H1 (cell line): ENCODE data around the gene COL4A3. TPM values are rescaled to one million over a fixed set of nuclear protein-coding genes. Genes with fewer than 3 reads are reported as not detected.

ENCODE experiments used
- CTCF ChIA-PET: fragments of 300-600 bp; sonication (Branson Sonifier 250); formaldehyde crosslinking; loops from one replicate; lab custom pipeline; 2021; ENCODE audit not compliant: partially characterized antibody; lab: Charles Lee
- POLR2A ChIA-PET: fragments of 300-600 bp; sonication (Branson Sonifier 250); formaldehyde crosslinking; loops from one replicate; lab custom pipeline; 2021; ENCODE audit warnings: inconsistent platforms; ENCODE audit not compliant: partially characterized antibody; lab: Charles Lee
- DNase-seq, 2 experiments: peaks; one replicate each; pipeline versions ENCODE4 v3.0.0 to v3.0.0-alpha.2; 2010 to 2022; ENCODE audit warnings: low spot score in 2 of 2, low read depth in 1 of 2, mixed read lengths in 1 of 2
- FAIRE-seq: peaks from 2 replicates; lab custom pipeline; 2011; peaks lifted over from hg19 to GRCh38; lab: Jason Lieb, UNC
- H2AFZ ChIP-seq: 2 replicates; pipeline ENCODE4 v1.8.1; 2012; ENCODE audit warnings: low read length, inconsistent platforms
- H2AK5ac ChIP-seq: 2 replicates; pipeline ENCODE4 v1.6.1; 2013; ENCODE audit warnings: low read depth, low read length
- H2BK120ac ChIP-seq: replicated peaks from 2 replicates; pipeline ENCODE3; 2013; ENCODE audit warnings: low read depth, low read length, inconsistent platforms
- H2BK12ac ChIP-seq: 2 replicates; pipeline ENCODE4 v1.6.1; 2013; ENCODE audit warnings: low read depth, low read length
- H2BK15ac ChIP-seq: 2 replicates; pipeline ENCODE4 v1.6.1; 2013; ENCODE audit warnings: low read length
- H2BK20ac ChIP-seq: 2 replicates; pipeline ENCODE4 v1.6.1; 2013; ENCODE audit warnings: low read length
- H2BK5ac ChIP-seq: 2 replicates; pipeline ENCODE4 v1.6.1; 2013; ENCODE audit warnings: low read depth, low read length
- H3K14ac ChIP-seq: 2 replicates; pipeline ENCODE4 v1.6.1; 2013; ENCODE audit warnings: inconsistent platforms; ENCODE audit not compliant: insufficient read length
- H3K18ac ChIP-seq: 2 replicates; pipeline ENCODE4 v1.6.1; 2013; ENCODE audit warnings: low read length; ENCODE audit errors: extremely low read depth
- H3K23ac ChIP-seq: 2 replicates; pipeline ENCODE4 v1.6.1; 2013; ENCODE audit warnings: inconsistent platforms; ENCODE audit not compliant: insufficient read length
- H3K23me2 ChIP-seq: 2 replicates; pipeline ENCODE4 v1.6.1; 2013; ENCODE audit warnings: low read depth, low read length
- H3K27ac ChIP-seq: 2 replicates; pipeline ENCODE4 v1.6.1; 2011; ENCODE audit warnings: low read depth, low read length, inconsistent platforms
- H3K27me3 ChIP-seq, 4 experiments: replicated peaks in 1 of 4; 1 replicate in 1 of 4; 2 replicates in 3 of 4; pipeline versions ENCODE4 v1.6.1 to v1.8.1; 2011 to 2013; ENCODE audit warnings: low read length in 3 of 4, mild to moderate bottlenecking in 3 of 4, inconsistent platforms in 2 of 4, mixed read lengths in 2 of 4, moderate library complexity in 1 of 4; ENCODE audit not compliant: control insufficient read depth in 3 of 4, insufficient read depth in 3 of 4; ENCODE audit errors: extremely low read depth in 1 of 4
- H3K36me3 ChIP-seq, 4 experiments: 2 replicates each; pipeline versions ENCODE4 v1.6.1 to v1.8.1; 2011 to 2013; ENCODE audit warnings: mild to moderate bottlenecking in 4 of 4, low read length in 3 of 4, moderate library complexity in 2 of 4, control low read depth in 1 of 4, inconsistent platforms in 1 of 4; ENCODE audit not compliant: insufficient read depth in 4 of 4, control insufficient read depth in 2 of 4
- H3K4ac ChIP-seq: replicated peaks from 2 replicates; pipeline ENCODE3; 2013; ENCODE audit warnings: low read length, low read depth, mixed read lengths, inconsistent platforms; ENCODE audit not compliant: insufficient read length
- H3K4me1 ChIP-seq, 4 experiments: replicated peaks in 1 of 4; 1 replicate in 1 of 4; 2 replicates in 3 of 4; pipeline versions ENCODE4 v1.6.1 to v1.8.1; 2011 to 2013; ENCODE audit warnings: low read length in 3 of 4, inconsistent platforms in 2 of 4, mixed read lengths in 1 of 4; ENCODE audit not compliant: insufficient read depth in 4 of 4, control insufficient read depth in 3 of 4
- H3K4me2 ChIP-seq, 2 experiments: 2 replicates each; pipeline versions ENCODE4 v1.6.1 to v1.8.1; 2011 to 2013; ENCODE audit warnings: low read depth in 2 of 2, low read length in 2 of 2, control low read depth in 1 of 2, inconsistent platforms in 1 of 2, mild to moderate bottlenecking in 1 of 2; ENCODE audit not compliant: insufficient read depth in 1 of 2
- H3K4me3 ChIP-seq, 4 experiments: fragments of 200-600, 300-600 bp in 1 of 4; sonication (generic), shearing (Covaris generic), sonication (Bioruptor Twin) in 1 of 4; 2 replicates each; pipeline versions ENCODE4 v1.5.1 to v1.8.1; 2011 to 2016; ENCODE audit warnings: low read length in 4 of 4, low read depth in 3 of 4, control low read depth in 2 of 4, inconsistent platforms in 2 of 4, mild to moderate bottlenecking in 2 of 4, mixed read lengths in 1 of 4, moderate library complexity in 1 of 4; ENCODE audit not compliant: insufficient read depth in 2 of 4; ENCODE audit errors: extremely low read depth in 1 of 4
- H3K56ac ChIP-seq: replicated peaks from 2 replicates; pipeline ENCODE3; 2013; ENCODE audit warnings: low read depth, mild to moderate bottlenecking, mixed read lengths, low read length, inconsistent platforms; ENCODE audit not compliant: insufficient read length
- H3K79me1 ChIP-seq: 2 replicates; pipeline ENCODE4 v1.6.1; 2013; ENCODE audit warnings: low read depth, low read length, control low read depth
- H3K79me2 ChIP-seq, 2 experiments: 2 replicates each; pipeline versions ENCODE4 v1.6.1 to v1.8.1; 2012 to 2013; ENCODE audit warnings: low read length in 2 of 2, mild to moderate bottlenecking in 2 of 2, inconsistent platforms in 1 of 2; ENCODE audit not compliant: insufficient read depth in 2 of 2, control insufficient read depth in 1 of 2
- H3K9ac ChIP-seq, 4 experiments: replicated peaks in 1 of 4; 1 replicate in 1 of 4; 2 replicates in 3 of 4; pipeline versions ENCODE4 v1.6.1 to v1.8.1; 2011 to 2013; ENCODE audit warnings: low read depth in 3 of 4, low read length in 3 of 4, control low read depth in 2 of 4, mild to moderate bottlenecking in 2 of 4, moderate library complexity in 2 of 4, inconsistent platforms in 1 of 4; ENCODE audit errors: extremely low read depth in 1 of 4
- H3K9me3 ChIP-seq, 2 experiments: 2 replicates each; pipeline versions ENCODE4 v1.6.1 to v1.8.1; 2012 to 2013; ENCODE audit warnings: mild to moderate bottlenecking in 2 of 2, moderate library complexity in 2 of 2, control low read depth in 1 of 2, inconsistent platforms in 1 of 2, low read depth in 1 of 2, low read length in 1 of 2, mixed read lengths in 1 of 2; ENCODE audit not compliant: insufficient read depth in 2 of 2
- H4K20me1 ChIP-seq, 2 experiments: replicated peaks in 1 of 2; 2 replicates each; pipeline versions ENCODE3 to v1.8.1; 2011 to 2013; ENCODE audit warnings: inconsistent platforms in 2 of 2, low read length in 2 of 2, mild to moderate bottlenecking in 1 of 2; ENCODE audit not compliant: insufficient read depth in 2 of 2, control insufficient read depth in 1 of 2
- H4K5ac ChIP-seq: 2 replicates; pipeline ENCODE4 v1.6.1; 2013; ENCODE audit warnings: low read length, low read depth, mixed read lengths, inconsistent platforms; ENCODE audit not compliant: insufficient read length
- H4K8ac ChIP-seq: 2 replicates; pipeline ENCODE4 v1.8.0; 2013; ENCODE audit warnings: mild to moderate bottlenecking, moderate library complexity, low read length, inconsistent platforms; ENCODE audit not compliant: insufficient read depth; ENCODE audit errors: extremely low read depth
- H4K91ac ChIP-seq: replicated peaks from 2 replicates; pipeline ENCODE3; 2013; ENCODE audit warnings: low read length, mixed read lengths, inconsistent platforms; ENCODE audit not compliant: insufficient read length
- ATF2 ChIP-seq: IDR thresholded peaks from 2 replicates; pipeline ENCODE4 v1.6.1; 2012; ENCODE audit warnings: low read length, inconsistent platforms
- CREB1 ChIP-seq: IDR thresholded peaks from 2 replicates; pipeline ENCODE4 v1.6.1; 2012; ENCODE audit warnings: inconsistent platforms
- CTBP2 ChIP-seq: IDR thresholded peaks from 2 replicates; pipeline ENCODE4 v1.7.0; 2011; ENCODE audit warnings: borderline replicate concordance, mild to moderate bottlenecking, moderate library complexity, mixed read lengths, low read length; ENCODE audit not compliant: insufficient read depth, insufficient read length
- EZH2 ChIP-seq: fragments of 200-600 bp; sonication (generic); IDR thresholded peaks from 2 replicates; pipeline ENCODE4 v1.7.1; 2012; ENCODE audit warnings: low read depth, mild to moderate bottlenecking, moderate library complexity, low read length, inconsistent platforms; ENCODE audit not compliant: severe bottlenecking
- FOSL1 ChIP-seq: IDR thresholded peaks from 2 replicates; pipeline ENCODE4 v1.6.1; 2011; ENCODE audit warnings: mild to moderate bottlenecking, low read depth, low read length, moderate library complexity; ENCODE audit not compliant: insufficient read depth
- KDM5A ChIP-seq: fragments of 200-600 bp; IDR thresholded peaks from 2 replicates; pipeline ENCODE4 v1.7.1; 2012; ENCODE audit warnings: mild to moderate bottlenecking, low read length, inconsistent platforms, mixed read lengths
- NRF1 ChIP-seq: IDR thresholded peaks from 2 replicates; pipeline ENCODE4 v1.6.1; 2011; ENCODE audit warnings: mild to moderate bottlenecking, low read depth, low read length, improper control_type of control experiment
- TBP ChIP-seq: IDR thresholded peaks from 2 replicates; pipeline ENCODE4 v1.6.1; 2011; ENCODE audit warnings: low read depth, low read length, improper control_type of control experiment
- TCF12 ChIP-seq: IDR thresholded peaks from 2 replicates; pipeline ENCODE4 v1.6.1; 2011; ENCODE audit warnings: low read depth, mild to moderate bottlenecking, low read length
- YY1 ChIP-seq: IDR thresholded peaks from 2 replicates; pipeline ENCODE4 v1.6.1; 2011; ENCODE audit warnings: low read depth, mild to moderate bottlenecking, low read length
- ZNF274 ChIP-seq: IDR thresholded peaks from 2 replicates; pipeline ENCODE4 v1.7.0; 2012; ENCODE audit warnings: low read length, borderline replicate concordance; ENCODE audit errors: extremely low read depth
- polyA plus RNA-seq, 7 experiments: library from polyadenylated mRNA; depleted of rRNA in 3 of 7; stranded (reverse) in 5 of 7; unstranded in 2 of 7; fragments of >200 nt in 5 of 7; fragments of 200-250 nt in 2 of 7; gene quantifications; 1 replicate in 5 of 7; 2 replicates in 1 of 7; 4 replicates in 1 of 7; pipeline versions ENCODE4 v1.2.1 to v1.2.3, GENCODE V29; 2011 to 2013; ENCODE audit warnings: missing spikeins in 2 of 7, mixed read lengths in 2 of 7
- total RNA-seq: library from RNA; stranded (reverse); fragmentation: NEBNext Ultra II Directional; extraction: Animal tissue kit (Norgen Biotek cat#: 25700); gene quantifications from 2 replicates; pipeline ENCODE4 v1.2.1, GENCODE V29; 2021

The COL4A3 gene
- total and polyA plus RNA-seq, 2 of the 8 experiments (the other 6 are each of a cell fraction or from before 2014, with no cell fraction given), result 0.12 to 0.17 TPM

- Histone ChIP-seq H3K79me1 (no peaks in the 10 kb centered on the region), H3K23ac (no peak overlapping the region), H3K79me2 (no peaks in the 10 kb centered on the region), H2BK20ac (no peak overlapping the region), H4K91ac (no peak overlapping the region), H4K20me1 (no peaks in the 10 kb centered on the region), H3K56ac (no peak overlapping the region), H2BK12ac (no peak overlapping the region), H2AK5ac (no peak overlapping the region), H4K8ac (no peak overlapping the region), H4K5ac (no peak overlapping the region), H2BK120ac (no peak overlapping the region), H3K9ac (no peak overlapping the region), H3K18ac (no peak overlapping the region), H3K27ac (no peak overlapping the region), H3K4me1 (no peaks in the 10 kb centered on the region; a peak in 1 of 7 replicates), H2AFZ (no peak overlapping the region), H3K36me3 (no peaks in the 10 kb centered on the region), H3K14ac (no peak overlapping the region), H3K4me2 (no peak overlapping the region), H3K9me3 (no peaks in the 10 kb centered on the region), H3K27me3 (no peaks in the 10 kb centered on the region), H2BK15ac (no peak overlapping the region), H3K23me2 (no peaks in the 10 kb centered on the region), H3K4ac (no peak overlapping the region), H2BK5ac (no peak overlapping the region), H3K4me3 (no peak overlapping the region)
- FAIRE-seq, result no peak
- no peak for DNase-seq
- TF ChIP-seq EZH2, result no peak
- TF ChIP-seq CTBP2, result no peak
- no peak for TF ChIP-seq FOSL1
- no peak for TF ChIP-seq ZNF274
- no peak for TF ChIP-seq CREB1
- no peak for TF ChIP-seq ATF2
- no peak for TF ChIP-seq YY1
- no peak for TF ChIP-seq TBP
- TF ChIP-seq KDM5A, result no peak
- no peak for TF ChIP-seq NRF1
- TF ChIP-seq TCF12, result no peak
- ChIA-PET CTCF (interaction anchor here (1.2 kb wide), 1 partner anchor 152 kb away, joined by 3 read pairs; no protein-coding TSS in a partner anchor), POLR2A (no interaction called here)
Observed at GRCh38 chr2:227280895-227281294, 116.5 kb downstream of the COL4A3 start.
